Measurements from ENCODE around the gene MAD2L2.

MAD2L2 gene

GRCh38 chr1:11706292-11706691 is 25.3 kb upstream of the MAD2L2 start:
- TF ChIP-seq CTCF (IDR thresholded peaks at IDR 0.05), result no peak
- no peak for DNase-seq (ENCODE audit: low spot score)
- no peak overlapping the region for H3K4me3 ChIP-seq
- no peak overlapping the region for H3K27ac ChIP-seq

GRCh38 chr1:11705596-11705995 is 24.6 kb upstream of the MAD2L2 start:
- H3K4me3 ChIP-seq, result no peak overlapping the region
- H3K27ac ChIP-seq, result no peak overlapping the region
- TF ChIP-seq CTCF (IDR thresholded peaks at IDR 0.05), result no peak
- no peak for DNase-seq (ENCODE audit: low spot score)

- no peak for TF ChIP-seq CTCF (IDR thresholded peaks at IDR 0.05)
- Histone ChIP-seq H3K4me3 (no peak overlapping the region), H3K27ac (no peak overlapping the region)
- no peak for DNase-seq (ENCODE audit: low spot score)
These were observed 23.9 kb upstream of the MAD2L2 start for GRCh38 chr1:11704691-11705475.

GRCh38 chr1:11704194-11704529 is 23.2 kb upstream of the MAD2L2 start:
- H3K4me3 ChIP-seq, result no peak overlapping the region

GRCh38 chr1:11703357-11704193 is 22.6 kb upstream of the MAD2L2 start:
- no peak for DNase-seq (ENCODE audit: low spot score)
- Histone ChIP-seq H3K27ac (no peak overlapping the region), H3K4me3 (no peak overlapping the region)
- no peak for TF ChIP-seq CTCF (IDR thresholded peaks at IDR 0.05)

More at GRCh38 chr1:11704194-11704529, 23.2 kb upstream of the MAD2L2 start:
- DNase-seq (ENCODE audit: low spot score), result no peak
- TF ChIP-seq CTCF (IDR thresholded peaks at IDR 0.05), result no peak
- no peak overlapping the region for H3K27ac ChIP-seq

DNA sequence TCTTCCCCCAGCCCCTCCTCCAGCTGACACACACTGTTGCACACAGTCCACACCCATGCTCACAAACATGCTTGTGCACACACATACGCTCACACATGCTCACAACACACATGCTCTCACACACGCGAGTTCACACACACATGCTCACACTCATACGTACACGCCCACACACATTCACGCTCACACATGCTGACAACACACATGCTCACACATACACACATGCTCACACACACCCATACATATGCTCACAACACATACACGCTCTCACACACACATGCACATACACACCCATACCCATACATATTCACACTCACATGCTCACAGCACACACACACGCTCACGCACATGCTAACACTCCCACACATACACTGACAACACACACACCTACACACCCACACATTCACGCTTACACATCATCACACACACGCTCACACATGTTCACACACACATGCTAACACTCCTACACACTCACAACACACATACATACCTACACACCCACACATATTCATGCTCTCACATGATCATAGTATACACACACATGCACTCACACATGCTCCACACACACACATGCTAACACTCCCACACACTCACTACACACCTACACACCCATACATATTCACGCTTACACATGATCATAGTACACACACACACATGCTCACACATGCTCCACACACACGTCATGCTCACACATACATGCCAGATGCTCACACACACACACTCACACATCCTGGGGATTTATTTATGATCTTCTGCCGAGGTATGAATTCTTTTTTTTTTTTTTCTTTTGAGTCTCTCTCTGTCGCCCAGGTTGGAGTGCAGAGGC is 21.2 kb upstream of the MAD2L2 start:
- DNase-seq (ENCODE audit: low spot score), result no peak
- Histone ChIP-seq H3K4me3 (peak overlapping the region; percentile 43), H3K27ac (no peak overlapping the region)
- TF ChIP-seq CTCF (IDR thresholded peaks at IDR 0.05), result no peak

Measured in coronary artery (tissue), 2 donors.